ENCODE results near the gene OPRD1. TPM values are rescaled to one million over a fixed set of nuclear protein-coding genes. Genes with fewer than 3 reads are reported as not detected.

Gene OPRD1
- total and polyA plus RNA-seq, 8 donors, result 0.18 to 0.42 (median 0.23) TPM; not detected in 2

DNA sequence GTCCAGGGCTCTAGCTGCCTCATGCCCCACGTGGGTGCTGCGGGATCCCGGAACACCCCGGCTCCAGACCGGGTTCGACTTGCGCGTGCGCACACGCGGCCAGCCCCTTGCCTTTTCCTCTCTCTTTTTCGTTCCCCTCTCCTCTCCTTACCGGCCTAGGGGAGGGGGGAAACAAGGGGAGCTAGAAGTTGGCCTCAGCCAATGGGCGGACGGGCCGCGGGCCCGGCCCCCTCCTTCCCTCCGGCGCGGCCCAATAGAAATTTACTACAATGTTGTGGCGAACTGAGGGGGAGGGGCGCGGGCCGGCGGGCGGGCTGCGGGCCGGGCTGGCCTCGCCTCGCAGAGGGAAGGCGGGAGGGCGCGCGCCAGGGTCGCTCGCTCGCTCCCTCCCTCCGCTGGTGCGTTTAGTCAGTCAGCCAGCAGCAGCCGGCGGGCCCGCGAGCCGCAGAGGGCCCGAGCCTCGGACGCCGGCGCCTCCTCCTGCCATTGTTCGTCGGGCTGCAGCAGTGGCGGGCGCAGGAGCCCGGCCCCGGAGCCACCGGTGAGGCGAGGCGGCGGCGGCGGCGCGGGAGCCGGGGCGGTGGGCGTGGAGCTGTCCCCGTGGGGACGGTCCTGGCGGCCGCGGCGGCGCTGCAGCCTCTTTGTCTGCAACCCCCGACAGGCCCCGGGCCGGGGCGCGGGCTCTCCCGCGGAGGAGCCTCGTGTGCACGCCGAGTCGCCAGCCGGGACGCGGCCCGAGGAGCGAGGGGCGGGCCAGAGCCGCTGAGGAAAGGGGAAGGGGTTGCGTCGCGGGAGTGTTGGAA lies 102.5 kb downstream of the OPRD1 start, which contains the start of gene EPB41:
Gene EPB41, plus strand, starts transcription at position 342 of the 803 bp plus-strand sequence. CDS start 72,869 bp downstream, outside the sequence.
- Histone ChIP-seq H3K27ac (peak within 1 kb of the TSS in 1 of 2 donors; percentile 60), H3K4me3 (peak within 1 kb of the TSS; percentile 71 to 77), H3K27me3 (no peaks in the 10 kb centered on the region), H3K36me3 (peaks cover 0 to 7% of the 10 kb centered on the region in 2 donors), H3K9me3 (no peaks in the 10 kb centered on the region), H3K4me1 (peaks cover 11 to 20% of the 10 kb centered on the region in 2 donors)
- intact Hi-C loops (cut with DNase I), result no loop called here
- ATAC-seq (peak; percentile 99), DNase-seq (peak; percentile 92 to 97 (median 94))
- TF ChIP-seq CTCF (IDR thresholded peaks at IDR 0.05), result no peak

DNA sequence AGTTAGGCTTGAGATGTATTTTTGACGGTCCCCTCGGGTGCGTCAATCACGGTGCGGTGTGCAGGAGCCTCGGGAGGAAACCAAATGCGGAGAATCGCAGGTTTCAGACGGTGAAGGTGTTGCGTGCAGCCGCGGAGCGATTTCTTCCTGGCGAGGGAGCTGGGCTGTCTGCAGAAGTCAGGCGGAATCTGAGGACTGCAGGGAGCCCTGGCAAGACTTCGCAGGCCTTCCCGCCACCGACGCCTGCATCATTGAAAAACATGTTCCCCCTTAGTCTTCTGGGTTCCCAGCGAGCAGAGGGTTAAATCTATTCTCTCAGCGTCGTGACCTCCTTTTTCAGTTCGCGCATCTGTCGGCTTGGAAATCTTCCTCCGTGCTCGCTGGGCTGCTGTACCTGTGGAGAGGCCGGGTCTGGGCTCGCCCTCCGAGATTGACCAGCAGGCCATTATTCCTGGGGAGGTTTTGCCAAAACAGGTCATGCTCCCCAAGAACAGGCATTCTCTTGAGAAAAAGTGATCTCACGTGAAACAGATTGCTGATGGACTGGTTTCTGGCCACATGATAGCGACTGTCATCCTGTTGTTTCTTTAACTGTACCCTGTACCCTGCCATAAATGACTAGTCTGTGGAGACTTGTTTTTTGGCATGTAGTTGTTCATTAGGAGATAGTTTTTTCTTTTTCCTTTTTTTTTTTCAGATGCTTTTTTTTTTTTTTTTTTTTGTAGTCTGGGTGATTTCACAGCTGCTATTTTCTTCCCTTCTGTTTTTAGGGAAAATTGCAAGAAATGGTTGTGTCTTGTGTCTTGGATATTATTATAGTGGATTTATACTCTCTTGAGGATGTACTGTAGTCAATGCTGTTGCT lies 103.3 kb downstream of the OPRD1 start:
- intact Hi-C loops (cut with DNase I), result no loop called here
- TF ChIP-seq CTCF (IDR thresholded peaks at IDR 0.05), result no peak
- Histone ChIP-seq H3K36me3 (peaks cover 0 to 7% of the 10 kb centered on the region in 2 donors), H3K4me1 (peaks cover 11 to 20% of the 10 kb centered on the region in 2 donors), H3K27me3 (no peaks in the 10 kb centered on the region), H3K4me3 (peak overlapping the region; percentile 71 to 77), H3K27ac (peak overlapping the region in 1 of 2 donors; percentile 60), H3K9me3 (no peaks in the 10 kb centered on the region)
- DNase-seq (peak in 3 of 4 donors; percentile 36 to 59 (median 44)), ATAC-seq (peak; percentile 8)

GRCh38 chr1:28917757-28918118 lies 105.8 kb downstream of the OPRD1 start:
- Histone ChIP-seq H3K4me1 (peaks cover 11 to 20% of the 10 kb centered on the region in 2 donors), H3K27ac (no peak overlapping the region), H3K9me3 (no peaks in the 10 kb centered on the region), H3K27me3 (no peaks in the 10 kb centered on the region), H3K4me3 (no peak overlapping the region), H3K36me3 (peaks cover 0 to 6% of the 10 kb centered on the region in 2 donors)
- ATAC-seq (no peak), DNase-seq (no peak)
- no peak for TF ChIP-seq CTCF (IDR thresholded peaks at IDR 0.05)
- intact Hi-C loops (cut with DNase I), result no loop called here

Other genes starting within 250 kb of the OPRD1 start
- gene RAB42, start 219.9 kb upstream of the OPRD1 start, total RNA-seq, result 10 to 100 TPM in 1 of 2 donors, 1 to 10 TPM in 1; 6.1 to 17.7 TPM
- 1 to 10 TPM; 5.2 to 8.6 (median 6.4) TPM for gene RAB42, start 219.9 kb upstream of the OPRD1 start, polyA plus RNA-seq (ENCODE audit: insufficient read length in 6 of 6)
- 10 to 100 TPM; 23.2 to 25.2 TPM for gene TAF12, start 169.1 kb upstream of the OPRD1 start, total RNA-seq
- gene TAF12, start 169.1 kb upstream of the OPRD1 start, polyA plus RNA-seq (ENCODE audit: insufficient read length in 6 of 6), result 10 to 100 TPM; 30.0 to 33.2 (median 31.4) TPM
- gene RNU11, start 163.6 kb upstream of the OPRD1 start, total RNA-seq, result not detected
- not detected for gene RNU11, start 163.6 kb upstream of the OPRD1 start, polyA plus RNA-seq (ENCODE audit: insufficient read length in 6 of 6)
- 10 to 100 TPM; 10.6 to 13.7 TPM for gene GMEB1, start 143.4 kb upstream of the OPRD1 start, total RNA-seq
- 10 to 100 TPM; 16.0 to 18.6 (median 17.2) TPM for gene GMEB1, start 143.4 kb upstream of the OPRD1 start, polyA plus RNA-seq (ENCODE audit: insufficient read length in 6 of 6)
- 10 to 100 TPM; 60.4 to 67.5 TPM for gene YTHDF2, start 75.2 kb upstream of the OPRD1 start, total RNA-seq
- gene YTHDF2, start 75.2 kb upstream of the OPRD1 start, polyA plus RNA-seq (ENCODE audit: insufficient read length in 6 of 6), result 10 to 100 TPM; 70.7 to 82.5 (median 76.8) TPM
- 10 to 100 TPM; 51.2 to 56.1 TPM for gene EPB41, start 102.4 kb downstream of the OPRD1 start, total RNA-seq
- 10 to 100 TPM; 41.4 to 49.0 (median 44.3) TPM for gene EPB41, start 102.4 kb downstream of the OPRD1 start, polyA plus RNA-seq (ENCODE audit: insufficient read length in 6 of 6)

Data from left lung (tissue), 10 donors.